AG09309 (cell line): ENCODE results near the gene SSTR5.

ENCODE experiments used
- DNase-seq: peaks from one replicate; pipeline ENCODE4 v3.0.0-alpha.2; 2010; ENCODE audit warnings: low read depth
- H3K4me3 ChIP-seq: 2 replicates; pipeline ENCODE4 v1.5.1; 2011; ENCODE audit warnings: mild to moderate bottlenecking, low read depth, low read length, moderate library complexity; ENCODE audit not compliant: control insufficient read depth
- TF ChIP-seq, protein P1 (sequence below): IDR thresholded peaks from 2 replicates; pipeline ENCODE4 v1.5.1; 2011; ENCODE audit warnings: mild to moderate bottlenecking, low read depth, low read length, inconsistent platforms; ENCODE audit not compliant: insufficient read depth, control insufficient read depth; ENCODE audit errors: missing control alignments

The SSTR5 gene

DNA sequence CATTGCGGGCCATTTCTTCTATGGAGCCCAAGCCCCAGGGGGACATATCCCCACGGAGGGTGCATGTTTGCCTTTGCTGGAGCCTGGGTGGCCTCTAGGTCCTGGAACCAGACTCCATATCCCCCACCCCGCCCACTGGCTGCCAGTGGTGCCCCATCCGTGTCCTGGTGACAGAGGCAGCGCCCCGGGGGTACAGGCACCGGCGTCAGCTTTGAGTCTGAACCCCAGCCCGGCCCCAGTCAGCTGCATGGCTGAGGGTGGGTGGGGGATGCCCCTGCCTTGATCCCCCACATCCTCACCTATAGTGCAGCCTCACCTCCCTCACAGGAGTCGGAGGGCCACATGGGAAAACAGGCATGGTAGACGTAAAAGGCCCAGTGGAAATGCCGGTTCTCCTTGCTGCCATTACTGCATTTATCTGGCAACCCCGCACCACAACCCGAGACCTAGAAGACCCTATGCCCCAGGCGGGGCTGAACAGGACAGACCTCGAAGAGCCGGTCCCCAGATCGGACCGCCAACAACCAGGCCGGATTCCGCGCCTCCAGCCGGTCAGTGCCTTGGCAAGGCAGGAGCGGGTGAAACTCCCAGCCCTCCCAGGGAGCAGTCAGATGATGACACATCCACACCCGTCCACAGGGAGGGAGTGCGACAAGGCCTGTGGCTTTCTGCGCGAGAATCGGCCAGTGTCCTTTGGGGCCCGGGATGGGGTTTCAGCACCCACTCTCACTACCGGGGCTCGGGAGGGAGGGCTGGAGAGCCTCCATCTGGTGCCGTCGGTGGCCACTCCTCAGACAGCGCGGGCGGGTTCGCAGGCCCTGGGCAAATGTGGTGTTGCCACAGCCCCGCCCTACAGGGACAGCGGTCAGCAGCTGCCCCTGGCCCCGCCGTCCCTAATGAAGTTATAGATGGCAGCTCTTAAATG, 11.9 kb upstream of the SSTR5 start:
- no peak overlapping the region for H3K4me3 ChIP-seq
- no peak for DNase-seq
- TF ChIP-seq, protein P1, sequence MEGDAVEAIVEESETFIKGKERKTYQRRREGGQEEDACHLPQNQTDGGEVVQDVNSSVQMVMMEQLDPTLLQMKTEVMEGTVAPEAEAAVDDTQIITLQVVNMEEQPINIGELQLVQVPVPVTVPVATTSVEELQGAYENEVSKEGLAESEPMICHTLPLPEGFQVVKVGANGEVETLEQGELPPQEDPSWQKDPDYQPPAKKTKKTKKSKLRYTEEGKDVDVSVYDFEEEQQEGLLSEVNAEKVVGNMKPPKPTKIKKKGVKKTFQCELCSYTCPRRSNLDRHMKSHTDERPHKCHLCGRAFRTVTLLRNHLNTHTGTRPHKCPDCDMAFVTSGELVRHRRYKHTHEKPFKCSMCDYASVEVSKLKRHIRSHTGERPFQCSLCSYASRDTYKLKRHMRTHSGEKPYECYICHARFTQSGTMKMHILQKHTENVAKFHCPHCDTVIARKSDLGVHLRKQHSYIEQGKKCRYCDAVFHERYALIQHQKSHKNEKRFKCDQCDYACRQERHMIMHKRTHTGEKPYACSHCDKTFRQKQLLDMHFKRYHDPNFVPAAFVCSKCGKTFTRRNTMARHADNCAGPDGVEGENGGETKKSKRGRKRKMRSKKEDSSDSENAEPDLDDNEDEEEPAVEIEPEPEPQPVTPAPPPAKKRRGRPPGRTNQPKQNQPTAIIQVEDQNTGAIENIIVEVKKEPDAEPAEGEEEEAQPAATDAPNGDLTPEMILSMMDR, result no peak

- H3K4me3 ChIP-seq, result no peak overlapping the region
- TF ChIP-seq, protein P1, result no peak
- DNase-seq, result no peak
Measured at GRCh38 chr16:1061769-1062505, 10.6 kb upstream of the SSTR5 start.

DNA sequence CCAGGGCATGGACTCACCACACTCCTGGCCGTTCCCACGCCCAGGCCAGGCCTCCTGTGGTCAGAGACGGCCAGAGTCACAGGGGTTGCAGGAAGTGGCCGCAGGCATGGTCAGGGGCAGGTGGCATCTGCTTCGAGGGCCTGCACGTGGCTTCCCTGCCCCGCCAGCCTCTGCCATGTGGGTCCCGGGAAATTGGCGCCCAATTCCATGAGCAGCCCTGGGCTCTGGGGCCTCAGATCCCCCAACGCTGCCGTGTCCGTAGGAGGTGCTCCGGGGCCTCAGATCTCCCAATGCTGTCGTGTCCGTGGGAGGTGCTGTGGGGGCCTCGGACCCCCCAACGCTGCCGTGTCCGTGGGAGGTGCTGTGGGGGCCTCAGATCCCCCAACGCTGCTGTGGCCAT, 9.7 kb upstream of the SSTR5 start:
- DNase-seq, result no peak
- no peak overlapping the region for H3K4me3 ChIP-seq
- TF ChIP-seq, protein P1, result no peak

GRCh38 chr16:1063728-1064127, 8.8 kb upstream of the SSTR5 start:
- no peak overlapping the region for H3K4me3 ChIP-seq
- TF ChIP-seq, protein P1, result no peak
- no peak for DNase-seq

DNA sequence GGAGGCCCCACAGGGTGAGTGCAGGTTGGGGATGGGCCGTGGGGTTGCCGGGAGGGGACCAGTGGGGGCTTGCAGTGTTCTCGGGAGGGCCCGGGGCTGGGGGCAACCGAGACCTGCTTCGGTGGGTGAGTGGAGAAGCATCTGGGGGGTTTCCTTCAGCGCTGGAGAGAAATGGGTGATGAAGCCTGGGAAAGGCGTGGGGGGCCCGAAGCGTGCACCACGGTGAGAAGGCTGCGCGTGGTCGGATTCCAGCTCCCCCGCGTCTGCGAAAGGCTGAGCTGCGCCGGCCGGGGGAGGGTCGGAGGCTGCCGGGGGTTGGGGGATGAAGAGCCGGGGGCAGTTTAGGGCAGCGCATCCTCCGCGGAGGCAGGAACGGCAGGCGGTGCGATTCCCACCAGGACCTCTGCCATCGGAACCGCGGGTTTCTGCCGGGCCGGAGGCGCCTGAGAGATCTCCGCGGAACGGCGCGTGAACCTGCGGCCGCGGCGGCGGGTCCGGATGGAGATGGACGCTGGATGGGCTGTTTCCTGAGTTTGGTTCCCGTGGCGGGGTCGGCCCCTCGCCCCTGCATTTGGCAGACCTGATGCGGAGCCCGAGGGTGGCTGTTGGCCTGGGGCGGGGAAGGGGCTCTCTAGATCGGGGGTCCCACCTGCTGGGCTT, 6.9 kb upstream of the SSTR5 start:
- TF ChIP-seq, protein P1, result no peak
- no peak for DNase-seq
- H3K4me3 ChIP-seq, result no peak overlapping the region

DNA sequence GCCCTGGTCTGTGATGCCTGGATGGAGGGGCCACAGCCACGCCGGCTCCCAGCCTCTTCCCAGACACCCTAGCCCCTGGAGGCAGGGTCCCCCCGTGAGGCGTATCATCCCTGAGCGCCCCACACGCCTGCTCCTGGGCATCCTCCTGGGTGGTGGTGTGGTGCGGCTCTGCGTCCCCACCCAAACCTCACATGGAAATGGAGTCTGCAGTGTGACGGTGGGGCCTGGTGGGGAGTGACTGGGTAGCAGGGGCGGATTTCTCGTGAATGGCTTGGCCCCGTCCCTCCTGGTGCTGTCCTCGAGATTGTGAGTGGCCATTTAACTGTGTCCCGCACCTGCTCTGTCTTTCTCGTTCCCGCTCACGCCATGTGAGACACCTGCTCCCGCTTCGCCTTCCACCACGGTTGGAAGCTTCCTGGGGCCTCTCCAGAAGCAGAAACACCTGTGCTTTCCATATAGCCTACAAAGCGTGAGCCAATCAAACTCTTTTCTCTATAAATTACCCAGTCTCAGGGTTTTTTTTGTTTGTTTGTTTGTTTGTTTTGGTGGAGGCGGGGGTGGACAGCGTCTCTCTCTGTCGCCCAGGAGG, 5.9 kb upstream of the SSTR5 start:
- TF ChIP-seq, protein P1, result no peak
- no peak overlapping the region for H3K4me3 ChIP-seq
- no peak for DNase-seq
